SK-N-SH treated with all-trans-retinoic acid at 6 μM for 48 hours (cell line): ENCODE results near the gene DR1.

Source experiments
- ATAC-seq: fragments of 200-7000 bp; cut with Tn5 transposase; 3 replicates; pipeline ENCODE4 v1.9.1; 2020; ENCODE audit warnings: mild to moderate bottlenecking, moderate library complexity
- ARNTL ChIP-seq: fragments of 450-650 bp; formaldehyde crosslinking; IDR thresholded peaks from 2 replicates; pipeline ENCODE4 v1.5.0; 2020; ENCODE audit warnings: low read depth, mild to moderate bottlenecking, moderate library complexity, borderline replicate concordance
- BACH2 ChIP-seq: fragments of 250-450 bp; sonication (Bioruptor Pico); IDR thresholded peaks from 2 replicates; pipeline ENCODE4 v1.9.0; 2021; ENCODE audit warnings: mild to moderate bottlenecking, borderline replicate concordance
- CSDC2 ChIP-seq: fragments of 250-450 bp; sonication (Bioruptor Pico); IDR thresholded peaks from 2 replicates; pipeline ENCODE4 v1.5.0; 2020; ENCODE audit warnings: mild to moderate bottlenecking, moderate library complexity
- ESRRG ChIP-seq: fragments of 250-450 bp; sonication (Bioruptor Pico); IDR thresholded peaks from 2 replicates; pipeline ENCODE4 v1.6.1; 2021; ENCODE audit warnings: mild to moderate bottlenecking
- GLIS3 ChIP-seq: fragments of 250-450 bp; sonication (Bioruptor Pico); IDR thresholded peaks from 2 replicates; pipeline ENCODE4 v1.5.0; 2020; ENCODE audit warnings: mild to moderate bottlenecking, moderate library complexity
- ISL1 ChIP-seq: fragments of 250-450 bp; sonication (Bioruptor Pico); IDR thresholded peaks from 2 replicates; pipeline ENCODE4 v2.1.2; 2022; ENCODE audit warnings: mild to moderate bottlenecking, moderate library complexity
- OSR1 ChIP-seq: fragments of 250-450 bp; sonication (Bioruptor Pico); IDR thresholded peaks from 2 replicates; pipeline ENCODE4 v1.8.0; 2022; ENCODE audit warnings: moderate library complexity, mild to moderate bottlenecking, inconsistent platforms
- SNAI2 ChIP-seq: fragments of 250-450 bp; sonication (Bioruptor Pico); IDR thresholded peaks from 2 replicates; pipeline ENCODE4 v1.5.0; 2020; ENCODE audit warnings: mild to moderate bottlenecking, moderate library complexity
- TCF4 ChIP-seq: fragments of 250-450 bp; sonication (Bioruptor Pico); IDR thresholded peaks from 2 replicates; pipeline ENCODE4 v1.8.0; 2021; ENCODE audit warnings: mild to moderate bottlenecking, moderate library complexity, borderline replicate concordance
- TOX ChIP-seq: fragments of 250-450 bp; sonication (Bioruptor Pico); IDR thresholded peaks from 2 replicates; pipeline ENCODE4 v1.8.0; 2021; ENCODE audit warnings: mild to moderate bottlenecking, moderate library complexity, borderline replicate concordance
- ZC3H10 ChIP-seq: fragments of 250-450 bp; sonication (Bioruptor Pico); IDR thresholded peaks from 2 replicates; pipeline ENCODE4 v1.5.1; 2021; ENCODE audit warnings: mild to moderate bottlenecking, moderate library complexity
- ZFP3 ChIP-seq: fragments of 250-450 bp; sonication (Bioruptor Pico); IDR thresholded peaks from 2 replicates; pipeline ENCODE4 v1.5.0; 2020; ENCODE audit warnings: mild to moderate bottlenecking, moderate library complexity
- ZFP30 ChIP-seq: fragments of 450-650 bp; formaldehyde crosslinking; IDR thresholded peaks from 2 replicates; pipeline ENCODE4 v1.5.0; 2022; ENCODE audit warnings: mild to moderate bottlenecking, moderate library complexity
- ZNF70 ChIP-seq: fragments of 450-650 bp; formaldehyde crosslinking; IDR thresholded peaks from 2 replicates; pipeline ENCODE4 v1.5.0; 2020; ENCODE audit warnings: mild to moderate bottlenecking, moderate library complexity
- ZNF8 ChIP-seq: fragments of 450-650 bp; formaldehyde crosslinking; IDR thresholded peaks from 2 replicates; pipeline ENCODE4 v1.5.0; 2020; ENCODE audit warnings: mild to moderate bottlenecking, moderate library complexity
- TF ChIP-seq, protein P1 (sequence below): fragments of 250-450 bp; sonication (Bioruptor Pico); IDR thresholded peaks from 2 replicates; pipeline ENCODE4 v1.5.0; 2020; ENCODE audit warnings: mild to moderate bottlenecking, moderate library complexity
- TF ChIP-seq, protein P2 (sequence below): fragments of 250-450 bp; sonication (Bioruptor Pico); IDR thresholded peaks from 2 replicates; pipeline ENCODE4 v1.8.0; 2021; ENCODE audit warnings: low read depth, mild to moderate bottlenecking, moderate library complexity, borderline replicate concordance
- TF ChIP-seq, protein P3 (sequence below): fragments of 250-450 bp; sonication (Bioruptor Pico); IDR thresholded peaks from 2 replicates; pipeline ENCODE4 v1.5.1; 2020; ENCODE audit warnings: low read depth, mild to moderate bottlenecking, moderate library complexity
- TF ChIP-seq, protein P4 (sequence below): fragments of 250-450 bp; sonication (Bioruptor Pico); IDR thresholded peaks from 2 replicates; pipeline ENCODE4 v1.5.1; 2021; ENCODE audit warnings: mild to moderate bottlenecking, moderate library complexity
- TF ChIP-seq, protein P5 (sequence below): fragments of 250-450 bp; sonication (Bioruptor Pico); IDR thresholded peaks from 2 replicates; pipeline ENCODE4 v1.8.0; 2020; ENCODE audit warnings: mild to moderate bottlenecking, moderate library complexity, borderline replicate concordance

Gene DR1

DNA sequence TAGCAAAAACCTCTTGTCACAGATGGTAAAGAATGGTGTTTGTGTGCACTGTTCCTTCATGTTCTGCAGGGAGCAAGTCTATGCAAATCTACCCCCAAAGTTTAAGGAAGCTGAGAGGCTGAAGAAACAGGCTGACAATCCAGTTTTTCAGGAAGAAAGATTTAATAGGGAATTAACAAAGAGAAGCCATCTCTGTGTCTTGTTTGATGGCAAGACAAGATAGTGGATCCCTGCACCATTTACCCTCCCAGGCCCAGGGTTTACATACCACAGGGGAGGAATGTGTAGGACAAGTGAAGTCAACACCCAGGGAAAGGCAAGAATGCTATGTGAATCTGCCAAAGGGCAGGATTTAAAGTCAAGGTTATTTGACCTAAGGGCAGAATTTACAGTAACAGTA lies 54.1 kb downstream of the DR1 start (continued):
- TF ChIP-seq, protein P1, sequence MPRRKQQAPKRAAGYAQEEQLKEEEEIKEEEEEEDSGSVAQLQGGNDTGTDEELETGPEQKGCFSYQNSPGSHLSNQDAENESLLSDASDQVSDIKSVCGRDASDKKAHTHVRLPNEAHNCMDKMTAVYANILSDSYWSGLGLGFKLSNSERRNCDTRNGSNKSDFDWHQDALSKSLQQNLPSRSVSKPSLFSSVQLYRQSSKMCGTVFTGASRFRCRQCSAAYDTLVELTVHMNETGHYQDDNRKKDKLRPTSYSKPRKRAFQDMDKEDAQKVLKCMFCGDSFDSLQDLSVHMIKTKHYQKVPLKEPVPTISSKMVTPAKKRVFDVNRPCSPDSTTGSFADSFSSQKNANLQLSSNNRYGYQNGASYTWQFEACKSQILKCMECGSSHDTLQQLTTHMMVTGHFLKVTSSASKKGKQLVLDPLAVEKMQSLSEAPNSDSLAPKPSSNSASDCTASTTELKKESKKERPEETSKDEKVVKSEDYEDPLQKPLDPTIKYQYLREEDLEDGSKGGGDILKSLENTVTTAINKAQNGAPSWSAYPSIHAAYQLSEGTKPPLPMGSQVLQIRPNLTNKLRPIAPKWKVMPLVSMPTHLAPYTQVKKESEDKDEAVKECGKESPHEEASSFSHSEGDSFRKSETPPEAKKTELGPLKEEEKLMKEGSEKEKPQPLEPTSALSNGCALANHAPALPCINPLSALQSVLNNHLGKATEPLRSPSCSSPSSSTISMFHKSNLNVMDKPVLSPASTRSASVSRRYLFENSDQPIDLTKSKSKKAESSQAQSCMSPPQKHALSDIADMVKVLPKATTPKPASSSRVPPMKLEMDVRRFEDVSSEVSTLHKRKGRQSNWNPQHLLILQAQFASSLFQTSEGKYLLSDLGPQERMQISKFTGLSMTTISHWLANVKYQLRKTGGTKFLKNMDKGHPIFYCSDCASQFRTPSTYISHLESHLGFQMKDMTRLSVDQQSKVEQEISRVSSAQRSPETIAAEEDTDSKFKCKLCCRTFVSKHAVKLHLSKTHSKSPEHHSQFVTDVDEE (CRISPR knock-in tag): no peak
- no peak for TF ChIP-seq TCF4 (CRISPR knock-in tag)
- no peak for TF ChIP-seq BACH2

DNA sequence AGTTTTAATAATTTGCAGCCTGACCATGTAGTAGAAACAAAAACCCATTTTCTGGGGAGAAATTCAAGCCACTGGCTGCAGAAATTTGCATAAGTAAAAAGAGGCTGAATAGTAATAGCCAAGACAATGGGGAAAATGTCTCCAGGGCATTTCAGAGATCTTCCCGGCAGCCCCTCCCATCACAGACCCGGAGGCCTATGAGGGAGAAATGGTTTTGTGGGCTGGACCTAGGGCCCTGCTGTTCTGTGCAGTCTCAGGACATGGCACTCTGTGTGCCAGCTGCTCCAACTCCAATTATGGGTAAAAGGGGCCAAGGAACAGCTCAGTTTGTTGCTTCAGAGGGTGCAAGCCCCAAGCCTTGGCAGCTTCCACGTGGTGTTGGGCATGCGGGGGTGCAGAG lies 62.5 kb downstream of the DR1 start:
- TF ChIP-seq ZNF8 (CRISPR knock-in tag) (no peak), TCF4 (CRISPR knock-in tag) (no peak), BACH2 (no peak)
- ATAC-seq: no peak

DNA sequence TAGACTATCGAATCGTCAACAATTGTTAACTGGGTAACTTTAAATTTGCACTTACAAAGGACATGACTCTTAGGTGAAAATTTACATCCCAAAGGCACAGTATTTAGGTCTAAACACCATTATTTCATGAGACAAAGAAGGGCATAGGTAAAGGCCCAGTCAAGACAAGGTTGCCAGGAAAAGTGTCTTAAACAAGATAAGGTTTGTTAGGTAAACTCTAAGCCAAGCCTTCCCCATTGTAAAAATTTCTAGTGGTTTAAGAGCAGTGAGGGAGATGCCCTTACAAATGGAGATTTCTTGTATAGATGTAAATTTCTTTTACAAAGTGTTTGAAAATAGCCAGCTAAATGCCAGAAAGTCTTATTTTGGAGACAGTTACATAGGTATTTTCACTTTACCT lies 65.3 kb downstream of the DR1 start:
- ATAC-seq: no peak
- TF ChIP-seq CSDC2 (CRISPR knock-in tag): no peak
- TF ChIP-seq SNAI2 (CRISPR knock-in tag): no peak
- no peak for TF ChIP-seq TCF4 (CRISPR knock-in tag)
- TF ChIP-seq, protein P2, sequence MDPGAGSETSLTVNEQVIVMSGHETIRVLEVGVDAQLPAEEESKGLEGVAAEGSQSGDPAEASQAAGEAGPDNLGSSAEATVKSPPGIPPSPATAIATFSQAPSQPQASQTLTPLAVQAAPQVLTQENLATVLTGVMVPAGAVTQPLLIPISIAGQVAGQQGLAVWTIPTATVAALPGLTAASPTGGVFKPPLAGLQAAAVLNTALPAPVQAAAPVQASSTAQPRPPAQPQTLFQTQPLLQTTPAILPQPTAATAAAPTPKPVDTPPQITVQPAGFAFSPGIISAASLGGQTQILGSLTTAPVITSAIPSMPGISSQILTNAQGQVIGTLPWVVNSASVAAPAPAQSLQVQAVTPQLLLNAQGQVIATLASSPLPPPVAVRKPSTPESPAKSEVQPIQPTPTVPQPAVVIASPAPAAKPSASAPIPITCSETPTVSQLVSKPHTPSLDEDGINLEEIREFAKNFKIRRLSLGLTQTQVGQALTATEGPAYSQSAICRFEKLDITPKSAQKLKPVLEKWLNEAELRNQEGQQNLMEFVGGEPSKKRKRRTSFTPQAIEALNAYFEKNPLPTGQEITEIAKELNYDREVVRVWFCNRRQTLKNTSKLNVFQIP (CRISPR knock-in tag): no peak
- no peak for TF ChIP-seq OSR1 (CRISPR knock-in tag)
- no peak for TF ChIP-seq ZC3H10
- TF ChIP-seq ESRRG (CRISPR knock-in tag): no peak
- TF ChIP-seq ZFP3: no peak
- TF ChIP-seq, protein P3, sequence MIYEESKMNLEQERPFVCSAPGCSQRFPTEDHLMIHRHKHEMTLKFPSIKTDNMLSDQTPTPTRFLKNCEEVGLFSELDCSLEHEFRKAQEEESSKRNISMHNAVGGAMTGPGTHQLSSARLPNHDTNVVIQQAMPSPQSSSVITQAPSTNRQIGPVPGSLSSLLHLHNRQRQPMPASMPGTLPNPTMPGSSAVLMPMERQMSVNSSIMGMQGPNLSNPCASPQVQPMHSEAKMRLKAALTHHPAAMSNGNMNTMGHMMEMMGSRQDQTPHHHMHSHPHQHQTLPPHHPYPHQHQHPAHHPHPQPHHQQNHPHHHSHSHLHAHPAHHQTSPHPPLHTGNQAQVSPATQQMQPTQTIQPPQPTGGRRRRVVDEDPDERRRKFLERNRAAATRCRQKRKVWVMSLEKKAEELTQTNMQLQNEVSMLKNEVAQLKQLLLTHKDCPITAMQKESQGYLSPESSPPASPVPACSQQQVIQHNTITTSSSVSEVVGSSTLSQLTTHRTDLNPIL (CRISPR knock-in tag): no peak

DNA sequence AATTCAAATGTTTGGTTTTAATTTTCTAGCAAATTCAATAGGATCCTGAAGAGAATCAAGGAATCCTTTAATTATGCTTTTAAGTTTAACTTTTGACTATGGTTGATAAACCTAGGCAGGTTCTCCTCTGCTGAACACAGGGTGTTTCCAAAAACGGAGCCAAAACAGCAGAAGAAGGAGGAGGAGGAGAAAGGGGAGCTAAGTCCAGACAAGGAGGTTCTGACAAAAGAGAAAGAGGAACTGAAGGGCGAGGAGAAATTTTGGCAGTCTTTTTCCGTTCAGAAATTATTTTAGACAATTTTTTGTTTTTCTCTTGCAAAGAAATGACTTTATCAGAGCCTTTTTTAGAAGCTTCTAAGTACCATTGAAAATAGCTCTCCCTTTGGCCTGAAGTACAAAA lies 69.0 kb downstream of the DR1 start:
- TF ChIP-seq ZFP30 (CRISPR knock-in tag) (no peak), CSDC2 (CRISPR knock-in tag) (no peak), ARNTL (CRISPR knock-in tag) (no peak), SNAI2 (CRISPR knock-in tag) (no peak), ZNF70 (CRISPR knock-in tag) (no peak), TOX (no peak), GLIS3 (CRISPR knock-in tag) (no peak), TCF4 (CRISPR knock-in tag) (no peak), ZNF8 (CRISPR knock-in tag) (no peak), ZC3H10 (no peak), ISL1 (CRISPR knock-in tag) (no peak)
- TF ChIP-seq, protein P2 (CRISPR knock-in tag): no peak
- TF ChIP-seq, protein P4, sequence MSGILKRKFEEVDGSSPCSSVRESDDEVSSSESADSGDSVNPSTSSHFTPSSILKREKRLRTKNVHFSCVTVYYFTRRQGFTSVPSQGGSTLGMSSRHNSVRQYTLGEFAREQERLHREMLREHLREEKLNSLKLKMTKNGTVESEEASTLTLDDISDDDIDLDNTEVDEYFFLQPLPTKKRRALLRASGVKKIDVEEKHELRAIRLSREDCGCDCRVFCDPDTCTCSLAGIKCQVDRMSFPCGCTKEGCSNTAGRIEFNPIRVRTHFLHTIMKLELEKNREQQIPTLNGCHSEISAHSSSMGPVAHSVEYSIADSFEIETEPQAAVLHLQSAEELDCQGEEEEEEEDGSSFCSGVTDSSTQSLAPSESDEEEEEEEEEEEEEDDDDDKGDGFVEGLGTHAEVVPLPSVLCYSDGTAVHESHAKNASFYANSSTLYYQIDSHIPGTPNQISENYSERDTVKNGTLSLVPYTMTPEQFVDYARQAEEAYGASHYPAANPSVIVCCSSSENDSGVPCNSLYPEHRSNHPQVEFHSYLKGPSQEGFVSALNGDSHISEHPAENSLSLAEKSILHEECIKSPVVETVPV: no peak
- TF ChIP-seq, protein P5, sequence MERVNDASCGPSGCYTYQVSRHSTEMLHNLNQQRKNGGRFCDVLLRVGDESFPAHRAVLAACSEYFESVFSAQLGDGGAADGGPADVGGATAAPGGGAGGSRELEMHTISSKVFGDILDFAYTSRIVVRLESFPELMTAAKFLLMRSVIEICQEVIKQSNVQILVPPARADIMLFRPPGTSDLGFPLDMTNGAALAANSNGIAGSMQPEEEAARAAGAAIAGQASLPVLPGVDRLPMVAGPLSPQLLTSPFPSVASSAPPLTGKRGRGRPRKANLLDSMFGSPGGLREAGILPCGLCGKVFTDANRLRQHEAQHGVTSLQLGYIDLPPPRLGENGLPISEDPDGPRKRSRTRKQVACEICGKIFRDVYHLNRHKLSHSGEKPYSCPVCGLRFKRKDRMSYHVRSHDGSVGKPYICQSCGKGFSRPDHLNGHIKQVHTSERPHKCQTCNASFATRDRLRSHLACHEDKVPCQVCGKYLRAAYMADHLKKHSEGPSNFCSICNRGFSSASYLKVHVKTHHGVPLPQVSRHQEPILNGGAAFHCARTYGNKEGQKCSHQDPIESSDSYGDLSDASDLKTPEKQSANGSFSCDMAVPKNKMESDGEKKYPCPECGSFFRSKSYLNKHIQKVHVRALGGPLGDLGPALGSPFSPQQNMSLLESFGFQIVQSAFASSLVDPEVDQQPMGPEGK (CRISPR knock-in tag): no peak
- TF ChIP-seq, all 23 proteins: peak for 0
- no peak for ATAC-seq
